Panc1 (cell line): ENCODE data around the gene CABLES2. TPM values are rescaled to one million over a fixed set of nuclear protein-coding genes. Genes with fewer than 3 reads are reported as not detected.

Source experiments
- ATAC-seq: fragments of 200-7000 bp; cut with Tn5 transposase; 2 replicates; pipeline ENCODE4 v1.9.1; 2020; ENCODE audit warnings: mild to moderate bottlenecking, moderate library complexity
- BruUV-seq: library from RNA; stranded (reverse); fragments of 400-500 nt; replicated peaks from 2 replicates; lab custom pipeline; 2021; lab: Mats Ljungman, UMichigan
- CTCF ChIA-PET: fragments of 300-600 bp; sonication (Branson Sonifier 250); formaldehyde crosslinking; loops from one replicate; lab custom pipeline; 2022; ENCODE audit warnings: antibody characterized with exemption; lab: Charles Lee
- POLR2A ChIA-PET: fragments of 300-600 bp; sonication (Branson Sonifier 250); formaldehyde crosslinking; loops from one replicate; lab custom pipeline; 2022; ENCODE audit warnings: antibody characterized with exemption; lab: Charles Lee
- DNase-seq: peaks from one replicate; pipeline ENCODE4 v3.0.0-alpha.2; 2010; ENCODE audit warnings: low read depth, low spot score
- H3K27ac ChIP-seq: 2 replicates; pipeline ENCODE4 v1.5.1; 2011; ENCODE audit warnings: mild to moderate bottlenecking, low read length, inconsistent platforms
- H3K27me3 ChIP-seq: fragments of 200-500 bp; sonication (Bioruptor generic); 2 replicates; pipeline ENCODE4 v1.6.0; 2014; ENCODE audit warnings: low read length, inconsistent platforms; ENCODE audit not compliant: control insufficient read depth, insufficient read depth
- H3K36me3 ChIP-seq: fragments of 200-500 bp; sonication (Bioruptor generic); 2 replicates; pipeline ENCODE4 v1.5.1; 2014; ENCODE audit warnings: inconsistent platforms, mild to moderate bottlenecking, low read length, moderate library complexity; ENCODE audit not compliant: control insufficient read depth, insufficient read depth
- H3K4me1 ChIP-seq: 2 replicates; pipeline ENCODE4 v1.5.1; 2011; ENCODE audit warnings: inconsistent platforms, mild to moderate bottlenecking, low read length, moderate library complexity; ENCODE audit not compliant: control insufficient read depth, insufficient read depth
- H3K4me3 ChIP-seq, 2 experiments: 2 replicates each; pipeline ENCODE4 v1.5.1; 2011 to 2012; ENCODE audit warnings: low read depth in 2 of 2, low read length in 2 of 2, mild to moderate bottlenecking in 2 of 2, inconsistent platforms in 1 of 2, moderate library complexity in 1 of 2
- H3K9me3 ChIP-seq: fragments of 200-500 bp; sonication (Bioruptor generic); 2 replicates; pipeline ENCODE4 v1.5.1; 2014; ENCODE audit warnings: low read depth, mild to moderate bottlenecking, inconsistent platforms, low read length, moderate library complexity; ENCODE audit not compliant: control insufficient read depth, insufficient read depth
- CTCF ChIP-seq: fragments of 450-650 bp; IDR thresholded peaks from 2 replicates; pipeline ENCODE4 v1.5.1; 2017; ENCODE audit warnings: mild to moderate bottlenecking
- POLR2AphosphoS5 ChIP-seq: IDR thresholded peaks from 2 replicates; pipeline ENCODE4 v1.6.1; 2012; ENCODE audit warnings: mild to moderate bottlenecking, low read depth, low read length, moderate library complexity
- SIN3A ChIP-seq: IDR thresholded peaks from 2 replicates; pipeline ENCODE4 v1.6.1; 2012; ENCODE audit warnings: low read depth, mild to moderate bottlenecking, low read length, moderate library complexity, borderline replicate concordance; ENCODE audit not compliant: insufficient read depth
- TCF7L2 ChIP-seq: IDR thresholded peaks from 2 replicates; pipeline ENCODE4 v1.6.1; 2011; ENCODE audit warnings: mild to moderate bottlenecking, low read depth, low read length, inconsistent platforms
- in situ Hi-C: cut with HindIII; loops from 2 replicates; pipeline ENCODE4 v1.10.0; 2016; ENCODE audit warnings: low sequenced_read_pairs, low pct_unique_long_range_greater_than_20kb
- intact Hi-C: fragments of 100-400 bp; cut with micrococcal nuclease; formaldehyde crosslinking; loops from one replicate; pipeline ENCODE4 v1.10.0; 2022; ENCODE audit not compliant: unreplicated experiment
- total RNA-seq: library from RNA; stranded (reverse); gene quantifications from one replicate; pipeline ENCODE4 v1.2.1, GENCODE V29; 2021; ENCODE audit not compliant: unreplicated experiment
- TF ChIP-seq, protein P1 (sequence below), 2 experiments: IDR thresholded peaks; 2 replicates each; pipeline ENCODE4 v1.6.1; 2011 to 2012; ENCODE audit warnings: low read depth in 2 of 2, control low read depth in 1 of 2, low read length in 1 of 2, mild to moderate bottlenecking in 1 of 2, moderate library complexity in 1 of 2; ENCODE audit not compliant: insufficient read depth in 1 of 2

The CABLES2 gene
- total RNA-seq, 1 experiment from 2014 or later: 9.8 TPM

DNA sequence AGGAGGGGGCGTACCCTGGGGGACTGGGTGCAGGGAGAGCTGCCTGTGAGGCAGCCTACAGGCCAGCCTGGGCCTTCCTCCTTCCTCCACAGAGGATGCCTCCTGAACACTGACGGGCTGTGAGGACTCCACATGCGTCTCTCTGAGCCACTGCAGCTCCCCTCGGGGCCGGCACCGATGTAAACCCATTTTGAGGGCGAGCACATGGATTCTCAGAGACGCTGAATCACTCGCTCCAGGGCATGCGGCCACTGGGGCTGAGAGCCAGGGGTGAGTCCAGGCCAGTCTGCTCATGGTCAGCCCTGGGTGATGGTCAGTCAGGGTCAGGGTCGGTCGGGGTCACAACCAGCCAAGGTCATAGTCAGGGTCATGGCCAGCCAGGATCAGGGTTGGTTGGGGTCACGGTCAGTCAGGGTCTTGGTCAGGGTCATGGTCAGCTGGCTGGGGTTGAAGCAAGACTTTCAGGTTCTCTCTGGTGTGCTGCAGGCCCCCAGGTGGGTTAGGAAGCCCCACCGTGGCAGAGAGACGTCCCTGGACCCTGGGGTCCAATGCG, 35.0 kb upstream of the CABLES2 start:
- no peak for DNase-seq
- H3K36me3 ChIP-seq: no peaks in the 10 kb centered on the region
- TF ChIP-seq TCF7L2 (no peak), CTCF (no peak)
- CTCF ChIA-PET: interaction anchor here (0.6 kb wide), 1 partner anchor 26 kb away, joined by 3 read pairs; no protein-coding TSS in a partner anchor
- in situ Hi-C loops (no loop called here), intact Hi-C loops (no loop called here)
- no peak overlapping the region for H3K4me3 ChIP-seq
- H3K27ac ChIP-seq: no peak overlapping the region
- POLR2A ChIA-PET: no interaction called here
- BruUV-seq: no TSS peak
- no peaks in the 10 kb centered on the region for H3K27me3 ChIP-seq
- H3K9me3 ChIP-seq: no peaks in the 10 kb centered on the region
- no peak for ATAC-seq
- H3K4me1 ChIP-seq: no peaks in the 10 kb centered on the region

DNA sequence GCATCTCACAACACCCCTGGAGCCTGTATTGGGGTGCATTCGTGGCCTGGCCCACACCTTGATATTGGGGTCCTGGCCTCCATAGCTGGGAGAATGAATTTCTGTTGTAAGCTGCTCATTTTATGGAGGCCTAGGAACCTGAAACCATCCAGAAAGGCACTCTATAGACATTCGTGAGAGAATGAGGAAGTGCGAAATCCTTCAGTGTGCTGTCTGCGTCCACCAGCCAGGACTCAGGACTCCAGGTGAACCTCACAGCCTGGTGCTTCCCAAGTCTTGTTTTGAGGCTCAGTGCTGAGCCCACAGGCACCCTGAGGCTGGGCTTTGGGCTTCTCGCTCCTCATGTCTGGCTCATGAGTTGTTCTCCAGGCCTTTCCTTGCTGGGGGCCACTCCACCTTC, 32.1 kb upstream of the CABLES2 start:
- DNase-seq (no peak), ATAC-seq (no peak)
- BruUV-seq: no TSS peak
- H3K36me3 ChIP-seq: no peaks in the 10 kb centered on the region
- intact Hi-C loops (no loop called here), in situ Hi-C loops (no loop called here)
- no peaks in the 10 kb centered on the region for H3K27me3 ChIP-seq
- H3K4me1 ChIP-seq: no peaks in the 10 kb centered on the region
- ChIA-PET CTCF (interaction anchor here (0.8 kb wide), 1 partner anchor 10 kb away, joined by 3 read pairs; no protein-coding TSS in a partner anchor), POLR2A (no interaction called here)
- no peak overlapping the region for H3K27ac ChIP-seq
- TF ChIP-seq TCF7L2 (no peak), CTCF (no peak), POLR2AphosphoS5 (no peak), SIN3A (no peak)
- TF ChIP-seq, protein P1, sequence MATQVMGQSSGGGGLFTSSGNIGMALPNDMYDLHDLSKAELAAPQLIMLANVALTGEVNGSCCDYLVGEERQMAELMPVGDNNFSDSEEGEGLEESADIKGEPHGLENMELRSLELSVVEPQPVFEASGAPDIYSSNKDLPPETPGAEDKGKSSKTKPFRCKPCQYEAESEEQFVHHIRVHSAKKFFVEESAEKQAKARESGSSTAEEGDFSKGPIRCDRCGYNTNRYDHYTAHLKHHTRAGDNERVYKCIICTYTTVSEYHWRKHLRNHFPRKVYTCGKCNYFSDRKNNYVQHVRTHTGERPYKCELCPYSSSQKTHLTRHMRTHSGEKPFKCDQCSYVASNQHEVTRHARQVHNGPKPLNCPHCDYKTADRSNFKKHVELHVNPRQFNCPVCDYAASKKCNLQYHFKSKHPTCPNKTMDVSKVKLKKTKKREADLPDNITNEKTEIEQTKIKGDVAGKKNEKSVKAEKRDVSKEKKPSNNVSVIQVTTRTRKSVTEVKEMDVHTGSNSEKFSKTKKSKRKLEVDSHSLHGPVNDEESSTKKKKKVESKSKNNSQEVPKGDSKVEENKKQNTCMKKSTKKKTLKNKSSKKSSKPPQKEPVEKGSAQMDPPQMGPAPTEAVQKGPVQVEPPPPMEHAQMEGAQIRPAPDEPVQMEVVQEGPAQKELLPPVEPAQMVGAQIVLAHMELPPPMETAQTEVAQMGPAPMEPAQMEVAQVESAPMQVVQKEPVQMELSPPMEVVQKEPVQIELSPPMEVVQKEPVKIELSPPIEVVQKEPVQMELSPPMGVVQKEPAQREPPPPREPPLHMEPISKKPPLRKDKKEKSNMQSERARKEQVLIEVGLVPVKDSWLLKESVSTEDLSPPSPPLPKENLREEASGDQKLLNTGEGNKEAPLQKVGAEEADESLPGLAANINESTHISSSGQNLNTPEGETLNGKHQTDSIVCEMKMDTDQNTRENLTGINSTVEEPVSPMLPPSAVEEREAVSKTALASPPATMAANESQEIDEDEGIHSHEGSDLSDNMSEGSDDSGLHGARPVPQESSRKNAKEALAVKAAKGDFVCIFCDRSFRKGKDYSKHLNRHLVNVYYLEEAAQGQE (IDR thresholded peaks at IDR 0.05; ENCODE audit: insufficient read depth in 1 of 2, low read depth in 2 of 2, low read length in 1 of 2): no peak
- no peaks in the 10 kb centered on the region for H3K9me3 ChIP-seq
- no peak overlapping the region for H3K4me3 ChIP-seq
